ENCODE results near the gene CTDSPL. TPM values are rescaled to one million over a fixed set of nuclear protein-coding genes. Genes with fewer than 3 reads are reported as not detected.

The CTDSPL gene
- total and polyA plus RNA-seq, 2 of the 13 experiments (the other 11 are each of a cell fraction or from before 2014, with no cell fraction given), result 26.1 to 142 TPM

DNA sequence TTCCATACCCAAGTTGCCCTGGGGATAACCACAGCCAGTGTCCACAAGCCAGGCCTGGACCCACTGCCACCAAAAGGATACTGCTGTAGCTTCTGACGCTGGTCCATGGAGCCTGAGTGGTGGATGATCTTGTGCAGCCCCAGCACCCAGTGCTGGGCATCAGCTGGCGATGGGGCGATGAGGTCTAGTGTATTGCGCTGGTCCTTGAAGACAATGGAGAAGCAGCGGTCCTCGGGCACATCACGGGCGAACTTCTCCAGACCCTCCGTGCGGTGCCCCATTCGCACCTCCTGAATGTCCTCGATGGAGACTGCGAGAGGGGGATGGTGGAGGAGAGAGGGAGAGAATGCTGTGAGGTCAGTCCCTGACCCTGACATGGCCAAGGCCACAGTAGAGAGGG lies 154.7 kb downstream of the CTDSPL start:
- WGBS (ENCODE audit: low lambda C conversion rate), result 97% methylated on average over 13 of the region's 13 CpGs
- no peak for ATAC-seq
- Histone ChIP-seq H3K9me3 (ENCODE audit: low read length) (no peaks in the 10 kb centered on the region), H3K79me2 (ENCODE audit: insufficient read depth, low read length) (no peaks in the 10 kb centered on the region), H3K27me3 (ENCODE audit: control insufficient read depth in 1 of 2, insufficient read depth in 2 of 2, low read length in 2 of 2) (no peaks in the 10 kb centered on the region), H3K36me3 (replicated peaks in 1 of 2; ENCODE audit: control insufficient read depth in 1 of 2, insufficient read depth in 2 of 2, low read length in 2 of 2) (peaks cover 5 to 11% of the 10 kb centered on the region in 2 experiments; a peak in 3 of 5 replicates), H3K4me2 (ENCODE audit: low read depth, low read length) (no peak overlapping the region), H3K9ac (ENCODE audit: insufficient read depth, low read depth, low read length) (no peak overlapping the region), H4K20me1 (ENCODE audit: insufficient read depth, low read length) (no peaks in the 10 kb centered on the region), H3K27ac (ENCODE audit: extremely low read length, insufficient read depth, low read length) (no peak overlapping the region), H3K4me1 (ENCODE audit: insufficient read depth, low read length) (peaks cover 48% of the 10 kb centered on the region), H2AFZ (ENCODE audit: low read length) (no peak overlapping the region), H3K4me3 (replicated peaks in 1 of 3; ENCODE audit: insufficient read depth in 1 of 3, low read depth in 2 of 3, low read length in 3 of 3) (no peak overlapping the region)
- in situ Hi-C loops (cut with HindIII; ENCODE audit: extremely low pct_ligation_motif_present, low pct_unique_long_range_greater_than_20kb) (no loop called here), intact Hi-C loops (cut with micrococcal nuclease; ENCODE audit: unreplicated experiment) (no loop called here)
- no TSS peak for BruUV-seq (replicated peaks)
- ChIA-PET POLR2A (no interaction called here), CTCF (ENCODE audit: low intra/inter-chr PET ratio, low total read pairs) (no interaction called here)
- FAIRE-seq, result no peak
- DNase-seq (ENCODE audit: low spot score), result no peak
- TF ChIP-seq CHD2 (IDR thresholded peaks at IDR 0.05; ENCODE audit: low read depth, low read length) (no peak), ZUFSP (CRISPR knock-in tag; IDR thresholded peaks at IDR 0.05; ENCODE audit: borderline replicate concordance) (no peak), SUZ12 (IDR thresholded peaks at IDR 0.05; ENCODE audit: low read depth, low read length) (no peak), ZNF589 (CRISPR knock-in tag; conservative IDR thresholded peaks at IDR 0.05) (no peak), RERE (CRISPR knock-in tag; IDR thresholded peaks at IDR 0.05; ENCODE audit: low read depth) (no peak), SRSF4 (IDR thresholded peaks at IDR 0.05; ENCODE audit: low read depth, low read length, poor library complexity, severe bottlenecking) (no peak), MAX (IDR thresholded peaks at IDR 0.05) (no peak), ZNF709 (CRISPR knock-in tag; IDR thresholded peaks at IDR 0.05) (no peak)
- TF ChIP-seq, protein P1, sequence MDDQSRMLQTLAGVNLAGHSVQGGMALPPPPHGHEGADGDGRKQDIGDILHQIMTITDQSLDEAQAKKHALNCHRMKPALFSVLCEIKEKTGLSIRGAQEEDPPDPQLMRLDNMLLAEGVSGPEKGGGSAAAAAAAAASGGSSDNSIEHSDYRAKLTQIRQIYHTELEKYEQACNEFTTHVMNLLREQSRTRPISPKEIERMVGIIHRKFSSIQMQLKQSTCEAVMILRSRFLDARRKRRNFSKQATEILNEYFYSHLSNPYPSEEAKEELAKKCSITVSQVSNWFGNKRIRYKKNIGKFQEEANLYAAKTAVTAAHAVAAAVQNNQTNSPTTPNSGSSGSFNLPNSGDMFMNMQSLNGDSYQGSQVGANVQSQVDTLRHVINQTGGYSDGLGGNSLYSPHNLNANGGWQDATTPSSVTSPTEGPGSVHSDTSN (CRISPR knock-in tag; IDR thresholded peaks at IDR 0.05; ENCODE audit: borderline replicate concordance), result no peak

All from HepG2 (cell line).